ENCODE results near the gene LRP5. TPM values are rescaled to one million over a fixed set of nuclear protein-coding genes. Genes with fewer than 3 reads are reported as not detected.

Gene LRP5
- total and polyA plus RNA-seq, 2 donors, result 30.8 to 54.8 TPM

DNA sequence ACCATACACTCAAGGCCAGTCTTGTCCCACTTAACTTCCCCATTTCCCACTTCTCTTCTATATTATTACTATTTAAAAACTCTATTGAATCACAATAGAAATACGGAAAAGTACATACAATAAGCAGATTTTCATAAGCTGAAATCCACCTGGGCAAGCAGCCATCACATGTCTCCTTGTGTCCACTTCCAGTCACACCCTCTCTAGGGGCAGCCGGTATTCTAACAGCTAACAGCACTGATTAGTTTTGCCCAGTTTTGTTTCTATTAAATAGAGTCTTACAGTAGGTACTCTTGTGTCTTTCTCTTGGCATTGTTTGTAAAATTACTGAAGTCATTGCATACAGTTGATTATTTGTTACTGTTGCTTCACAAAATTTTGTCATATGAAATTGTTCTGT is 185.9 kb downstream of the LRP5 start:
- Histone ChIP-seq H3K27ac (ENCODE audit: low read depth) (no peak overlapping the region), H3K4me3 (ENCODE audit: low read depth, low read length) (no peak overlapping the region), H3K36me3 (ENCODE audit: insufficient read depth) (no peaks in the 10 kb centered on the region), H3K4me1 (ENCODE audit: insufficient read depth) (peaks cover 2% of the 10 kb centered on the region)
- no peak for DNase-seq (ENCODE audit: extremely low spot score)
- 24% methylated on average over 2 of the region's 2 CpGs for WGBS

Small RNA genes lying within 50 kb of the gene (small RNA-seq; reads per million reads assigned to genes)
- not detected for gene NDUFA3P2

Other genes with a start within 250 kb of the LRP5 start
- 26.2 TPM for gene CHKA, start 191.2 kb upstream of the LRP5 start, total RNA-seq
- gene CHKA, start 191.2 kb upstream of the LRP5 start, polyA plus RNA-seq, result 20.2 TPM
- 78.5 TPM for gene KMT5B, start 99.3 kb upstream of the LRP5 start, total RNA-seq
- 24.5 TPM for gene KMT5B, start 99.3 kb upstream of the LRP5 start, polyA plus RNA-seq
- 21.7 TPM for gene C11orf24, start 40.6 kb upstream of the LRP5 start, total RNA-seq
- gene C11orf24, start 40.6 kb upstream of the LRP5 start, polyA plus RNA-seq, result 29.0 TPM
- gene PPP6R3, start 148.2 kb downstream of the LRP5 start, total RNA-seq, result 288 TPM
- gene PPP6R3, start 148.2 kb downstream of the LRP5 start, polyA plus RNA-seq, result 46.8 TPM